MM.1S (cell line): ENCODE results near the gene RABGAP1L.

Source experiments
- CTCF ChIP-seq: fragments of 300-600 bp; sonication (generic); IDR thresholded peaks from 2 replicates; pipeline ENCODE4 v1.5.1; 2016; ENCODE audit warnings: antibody characterized with exemption, low read length, mixed read lengths
- EZH2 ChIP-seq: fragments of 300-600 bp; sonication (generic); optimal IDR thresholded peaks from 2 replicates; pipeline ENCODE3; 2017; ENCODE audit warnings: low read depth, mild to moderate bottlenecking, antibody characterized with exemption, low read length, mixed read lengths
- EZH2phosphoT487 ChIP-seq: fragments of 300-600 bp; sonication (generic); IDR thresholded peaks from 2 replicates; pipeline ENCODE4 v1.6.1; 2018; ENCODE audit warnings: antibody characterized with exemption, low read length

- TF ChIP-seq CTCF (no peak), EZH2 (no peak), EZH2phosphoT487 (no peak)
Measured at GRCh38 chr1:174777262-174777661, 617.9 kb downstream of the RABGAP1L start.
